GM23338 (cell line): ENCODE results near the gene SNRPA1. TPM values are rescaled to one million over a fixed set of nuclear protein-coding genes. Genes with fewer than 3 reads are reported as not detected.

ENCODE experiments used
- ATAC-seq: fragments of 200-7000 bp; cut with Tn5 transposase; 3 replicates; pipeline ENCODE4 v1.9.1; 2020
- DNase-seq: peaks from one replicate; pipeline ENCODE4 v3.0.0-alpha.2; 2015; ENCODE audit warnings: low spot score
- H2AFZ ChIP-seq: fragments of 200-600 bp; sonication (generic); 2 replicates; pipeline ENCODE4 v1.8.0; 2016; ENCODE audit warnings: antibody characterized with exemption, mild to moderate bottlenecking, moderate library complexity
- H3F3A ChIP-seq: fragments of 200-600 bp; sonication (generic); replicated peaks from 2 replicates; pipeline ENCODE4 v1.8.0; 2017; ENCODE audit warnings: antibody characterized with exemption, mixed run types, low read depth
- H3K27ac ChIP-seq: fragments of 200-600 bp; sonication (generic); 2 replicates; pipeline ENCODE4 v1.6.1; 2016; ENCODE audit warnings: low read depth
- H3K27me3 ChIP-seq: fragments of 200-600 bp; sonication (generic); 2 replicates; pipeline ENCODE4 v1.8.0; 2016; ENCODE audit warnings: mild to moderate bottlenecking, mixed run types, moderate library complexity; ENCODE audit not compliant: insufficient read depth
- H3K36me3 ChIP-seq: fragments of 200-600 bp; sonication (generic); 2 replicates; pipeline ENCODE4 v1.8.0; 2016; ENCODE audit warnings: mild to moderate bottlenecking; ENCODE audit not compliant: insufficient read depth
- H3K4me1 ChIP-seq: fragments of 200-600 bp; sonication (generic); 2 replicates; pipeline ENCODE4 v1.8.0; 2016; ENCODE audit warnings: mild to moderate bottlenecking, moderate library complexity; ENCODE audit not compliant: insufficient read depth
- H3K4me2 ChIP-seq: fragments of 200-600 bp; sonication (generic); 2 replicates; pipeline ENCODE4 v1.7.1; 2017; ENCODE audit warnings: mixed run types
- H3K4me3 ChIP-seq: fragments of 200-600 bp; sonication (generic); 2 replicates; pipeline ENCODE4 v1.6.1; 2016; ENCODE audit warnings: mixed run types
- H3K79me2 ChIP-seq: fragments of 200-600 bp; sonication (generic); replicated peaks from 2 replicates; pipeline ENCODE4 v1.8.0; 2017; ENCODE audit warnings: mild to moderate bottlenecking; ENCODE audit not compliant: insufficient read depth
- H3K9me2 ChIP-seq: fragments of 200-600 bp; sonication (generic); 2 replicates; pipeline ENCODE4 v1.8.0; 2017; ENCODE audit not compliant: insufficient read depth
- H4K20me1 ChIP-seq: fragments of 200-600 bp; sonication (generic); replicated peaks from 2 replicates; pipeline ENCODE4 v1.8.0; 2017; ENCODE audit warnings: mild to moderate bottlenecking; ENCODE audit not compliant: insufficient read depth
- H3K27ac Mint-ChIP-seq: 2 replicates; pipeline ENCODE4 v1.8.0; 2020; ENCODE audit warnings: inconsistent platforms, mild to moderate bottlenecking, moderate library complexity, mixed read lengths
- H3K27me3 Mint-ChIP-seq: 3 replicates; pipeline ENCODE4 v1.8.0; 2022; ENCODE audit warnings: low read depth, mild to moderate bottlenecking, moderate library complexity, mixed read lengths, inconsistent platforms; ENCODE audit not compliant: insufficient read depth, poor library complexity
- H3K36me3 Mint-ChIP-seq: 3 replicates; pipeline ENCODE4 v1.8.0; 2021; ENCODE audit warnings: low read depth, mild to moderate bottlenecking, inconsistent platforms, moderate library complexity, mixed read lengths
- H3K4me1 Mint-ChIP-seq: 3 replicates; pipeline ENCODE4 v1.8.0; 2020; ENCODE audit warnings: mild to moderate bottlenecking, inconsistent platforms, mixed read lengths
- H3K4me3 Mint-ChIP-seq: 3 replicates; pipeline ENCODE4 v1.8.0; 2021; ENCODE audit warnings: moderate library complexity, mild to moderate bottlenecking, inconsistent platforms, mixed read lengths
- H3K9me3 Mint-ChIP-seq: 3 replicates; pipeline ENCODE4 v1.8.0; 2020; ENCODE audit warnings: moderate library complexity, mild to moderate bottlenecking, inconsistent platforms, mixed read lengths
- EZH2phosphoT487 ChIP-seq: fragments of 200-600 bp; sonication (generic); IDR thresholded peaks from one replicate; pipeline ENCODE4 v1.8.1; 2018; ENCODE audit warnings: antibody characterized with exemption; ENCODE audit not compliant: unreplicated experiment
- NANOG ChIP-seq: IDR thresholded peaks from 2 replicates; pipeline ENCODE4 v1.6.1; 2016; ENCODE audit warnings: antibody characterized with exemption, borderline replicate concordance
- POLR2AphosphoS5 ChIP-seq: IDR thresholded peaks from 2 replicates; pipeline ENCODE4 v1.6.1; 2016; ENCODE audit warnings: antibody characterized with exemption, low read depth
- STAT1 ChIP-seq: IDR thresholded peaks from one replicate; pipeline ENCODE4 v1.6.1; 2016; ENCODE audit warnings: antibody characterized with exemption; ENCODE audit not compliant: unreplicated experiment
- ZNF114 ChIP-seq: fragments of 250-450 bp; sonication (Bioruptor Pico); IDR thresholded peaks from 2 replicates; pipeline ENCODE4 v1.5.0; 2020; ENCODE audit warnings: mild to moderate bottlenecking, moderate library complexity
- ZNF331 ChIP-seq: fragments of 250-450 bp; sonication (Bioruptor Pico); IDR thresholded peaks from 2 replicates; pipeline ENCODE4 v1.5.0; 2020; ENCODE audit warnings: low read depth, mild to moderate bottlenecking, moderate library complexity
- polyA plus RNA-seq: library from polyadenylated mRNA; unstranded; fragments of >200 nt; fragmentation: Nextera tagmentation; extraction: Ambion mirVana; gene quantifications from 2 replicates; pipeline ENCODE4 v1.2.1, GENCODE V29; 2016
- total RNA-seq: library from RNA; depleted of rRNA; stranded (reverse); fragments of >200 nt; shearing (Covaris generic); gene quantifications from 2 replicates; pipeline ENCODE4 v1.2.3, GENCODE V29; 2014
- TF ChIP-seq, protein P1 (sequence below): fragments of 250-450 bp; sonication (Bioruptor Pico); IDR thresholded peaks from 2 replicates; pipeline ENCODE4 v1.5.0; 2020; ENCODE audit warnings: mild to moderate bottlenecking, moderate library complexity
- TF ChIP-seq, protein P2 (sequence below), 2 experiments: fragments of 200-600 bp in 1 of 2; sonication (generic) in 1 of 2; conservative IDR thresholded peaks; 2 replicates each; pipeline versions ENCODE4 v1.5.1 to v1.6.1; 2016 to 2017; ENCODE audit warnings: antibody characterized with exemption in 2 of 2, low read depth in 2 of 2, mild to moderate bottlenecking in 2 of 2, moderate library complexity in 1 of 2
- TF ChIP-seq, protein P3 (sequence below): IDR thresholded peaks from 2 replicates; pipeline ENCODE4 v1.6.1; 2016; ENCODE audit warnings: antibody characterized with exemption

SNRPA1 gene
- total and polyA plus RNA-seq, 2 experiments from 2014 or later: 170 to 361 TPM

DNA sequence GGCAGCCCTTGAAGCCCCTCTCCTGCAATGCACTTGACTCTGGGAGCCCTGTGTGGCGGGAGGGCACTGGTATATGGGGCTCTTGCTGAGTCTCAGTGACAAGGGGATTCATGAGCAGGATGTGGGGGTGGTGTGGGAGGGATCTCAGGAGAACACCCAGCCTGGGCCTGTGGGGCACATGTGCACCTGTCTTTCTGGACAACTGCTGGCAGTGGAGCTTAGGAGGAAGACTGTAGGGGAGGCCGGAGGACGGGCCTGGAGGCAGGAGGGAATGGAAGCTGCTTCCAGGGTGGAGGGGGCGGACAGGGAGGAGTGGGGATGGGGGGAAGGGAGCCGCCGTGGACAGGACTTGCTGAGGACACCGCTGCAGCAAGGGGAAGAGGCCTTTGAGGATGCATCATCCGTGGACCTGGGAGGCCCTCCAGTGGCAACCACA, 10.8 kb upstream of the SNRPA1 start (continued):
- TF ChIP-seq, protein P1, sequence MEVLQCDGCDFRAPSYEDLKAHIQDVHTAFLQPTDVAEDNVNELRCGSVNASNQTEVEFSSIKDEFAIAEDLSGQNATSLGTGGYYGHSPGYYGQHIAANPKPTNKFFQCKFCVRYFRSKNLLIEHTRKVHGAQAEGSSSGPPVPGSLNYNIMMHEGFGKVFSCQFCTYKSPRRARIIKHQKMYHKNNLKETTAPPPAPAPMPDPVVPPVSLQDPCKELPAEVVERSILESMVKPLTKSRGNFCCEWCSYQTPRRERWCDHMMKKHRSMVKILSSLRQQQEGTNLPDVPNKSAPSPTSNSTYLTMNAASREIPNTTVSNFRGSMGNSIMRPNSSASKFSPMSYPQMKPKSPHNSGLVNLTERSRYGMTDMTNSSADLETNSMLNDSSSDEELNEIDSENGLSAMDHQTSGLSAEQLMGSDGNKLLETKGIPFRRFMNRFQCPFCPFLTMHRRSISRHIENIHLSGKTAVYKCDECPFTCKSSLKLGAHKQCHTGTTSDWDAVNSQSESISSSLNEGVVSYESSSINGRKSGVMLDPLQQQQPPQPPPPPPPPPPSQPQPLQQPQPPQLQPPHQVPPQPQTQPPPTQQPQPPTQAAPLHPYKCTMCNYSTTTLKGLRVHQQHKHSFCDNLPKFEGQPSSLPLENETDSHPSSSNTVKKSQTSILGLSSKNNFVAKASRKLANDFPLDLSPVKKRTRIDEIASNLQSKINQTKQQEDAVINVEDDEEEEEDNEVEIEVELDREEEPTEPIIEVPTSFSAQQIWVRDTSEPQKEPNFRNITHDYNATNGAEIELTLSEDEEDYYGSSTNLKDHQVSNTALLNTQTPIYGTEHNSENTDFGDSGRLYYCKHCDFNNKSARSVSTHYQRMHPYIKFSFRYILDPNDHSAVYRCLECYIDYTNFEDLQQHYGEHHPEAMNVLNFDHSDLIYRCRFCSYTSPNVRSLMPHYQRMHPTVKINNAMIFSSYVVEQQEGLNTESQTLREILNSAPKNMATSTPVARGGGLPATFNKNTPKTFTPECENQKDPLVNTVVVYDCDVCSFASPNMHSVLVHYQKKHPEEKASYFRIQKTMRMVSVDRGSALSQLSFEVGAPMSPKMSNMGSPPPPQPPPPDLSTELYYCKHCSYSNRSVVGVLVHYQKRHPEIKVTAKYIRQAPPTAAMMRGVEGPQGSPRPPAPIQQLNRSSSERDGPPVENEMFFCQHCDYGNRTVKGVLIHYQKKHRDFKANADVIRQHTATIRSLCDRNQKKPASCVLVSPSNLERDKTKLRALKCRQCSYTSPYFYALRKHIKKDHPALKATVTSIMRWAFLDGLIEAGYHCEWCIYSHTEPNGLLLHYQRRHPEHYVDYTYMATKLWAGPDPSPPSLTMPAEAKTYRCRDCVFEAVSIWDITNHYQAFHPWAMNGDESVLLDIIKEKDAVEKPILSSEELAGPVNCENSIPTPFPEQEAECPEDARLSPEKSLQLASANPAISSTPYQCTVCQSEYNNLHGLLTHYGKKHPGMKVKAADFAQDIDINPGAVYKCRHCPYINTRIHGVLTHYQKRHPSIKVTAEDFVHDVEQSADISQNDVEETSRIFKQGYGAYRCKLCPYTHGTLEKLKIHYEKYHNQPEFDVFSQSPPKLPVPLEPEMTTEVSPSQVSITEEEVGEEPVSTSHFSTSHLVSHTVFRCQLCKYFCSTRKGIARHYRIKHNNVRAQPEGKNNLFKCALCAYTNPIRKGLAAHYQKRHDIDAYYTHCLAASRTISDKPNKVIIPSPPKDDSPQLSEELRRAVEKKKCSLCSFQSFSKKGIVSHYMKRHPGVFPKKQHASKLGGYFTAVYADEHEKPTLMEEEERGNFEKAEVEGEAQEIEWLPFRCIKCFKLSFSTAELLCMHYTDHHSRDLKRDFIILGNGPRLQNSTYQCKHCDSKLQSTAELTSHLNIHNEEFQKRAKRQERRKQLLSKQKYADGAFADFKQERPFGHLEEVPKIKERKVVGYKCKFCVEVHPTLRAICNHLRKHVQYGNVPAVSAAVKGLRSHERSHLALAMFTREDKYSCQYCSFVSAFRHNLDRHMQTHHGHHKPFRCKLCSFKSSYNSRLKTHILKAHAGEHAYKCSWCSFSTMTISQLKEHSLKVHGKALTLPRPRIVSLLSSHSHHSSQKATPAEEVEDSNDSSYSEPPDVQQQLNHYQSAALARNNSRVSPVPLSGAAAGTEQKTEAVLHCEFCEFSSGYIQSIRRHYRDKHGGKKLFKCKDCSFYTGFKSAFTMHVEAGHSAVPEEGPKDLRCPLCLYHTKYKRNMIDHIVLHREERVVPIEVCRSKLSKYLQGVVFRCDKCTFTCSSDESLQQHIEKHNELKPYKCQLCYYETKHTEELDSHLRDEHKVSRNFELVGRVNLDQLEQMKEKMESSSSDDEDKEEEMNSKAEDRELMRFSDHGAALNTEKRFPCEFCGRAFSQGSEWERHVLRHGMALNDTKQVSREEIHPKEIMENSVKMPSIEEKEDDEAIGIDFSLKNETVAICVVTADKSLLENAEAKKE (CRISPR knock-in tag): no peak
- TF ChIP-seq NANOG: no peak
- TF ChIP-seq, protein P2, sequence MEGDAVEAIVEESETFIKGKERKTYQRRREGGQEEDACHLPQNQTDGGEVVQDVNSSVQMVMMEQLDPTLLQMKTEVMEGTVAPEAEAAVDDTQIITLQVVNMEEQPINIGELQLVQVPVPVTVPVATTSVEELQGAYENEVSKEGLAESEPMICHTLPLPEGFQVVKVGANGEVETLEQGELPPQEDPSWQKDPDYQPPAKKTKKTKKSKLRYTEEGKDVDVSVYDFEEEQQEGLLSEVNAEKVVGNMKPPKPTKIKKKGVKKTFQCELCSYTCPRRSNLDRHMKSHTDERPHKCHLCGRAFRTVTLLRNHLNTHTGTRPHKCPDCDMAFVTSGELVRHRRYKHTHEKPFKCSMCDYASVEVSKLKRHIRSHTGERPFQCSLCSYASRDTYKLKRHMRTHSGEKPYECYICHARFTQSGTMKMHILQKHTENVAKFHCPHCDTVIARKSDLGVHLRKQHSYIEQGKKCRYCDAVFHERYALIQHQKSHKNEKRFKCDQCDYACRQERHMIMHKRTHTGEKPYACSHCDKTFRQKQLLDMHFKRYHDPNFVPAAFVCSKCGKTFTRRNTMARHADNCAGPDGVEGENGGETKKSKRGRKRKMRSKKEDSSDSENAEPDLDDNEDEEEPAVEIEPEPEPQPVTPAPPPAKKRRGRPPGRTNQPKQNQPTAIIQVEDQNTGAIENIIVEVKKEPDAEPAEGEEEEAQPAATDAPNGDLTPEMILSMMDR (conservative IDR thresholded peaks at IDR 0.05; ENCODE audit: low read depth in 2 of 2): no peak
- no peak for TF ChIP-seq EZH2phosphoT487

DNA sequence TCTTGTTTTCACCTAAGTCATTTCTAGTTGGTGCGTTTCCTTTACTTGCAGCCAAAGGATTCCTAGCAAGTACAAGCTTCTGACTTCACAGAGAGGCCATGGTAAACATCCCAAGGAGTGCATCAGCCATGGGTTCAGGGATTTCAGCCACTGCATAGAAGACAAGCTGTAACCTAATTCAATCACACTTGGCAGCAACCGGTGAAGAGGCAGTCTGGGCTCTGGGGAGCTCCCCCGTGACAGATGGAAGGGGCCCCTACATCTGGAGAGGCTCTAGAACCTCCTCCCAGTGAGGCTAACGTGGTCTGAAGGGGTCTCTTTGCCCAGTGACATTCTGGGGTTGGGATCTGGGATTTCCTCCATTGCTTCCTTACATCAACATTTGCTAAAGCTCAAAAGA, 8.4 kb upstream of the SNRPA1 start:
- no peaks in the 10 kb centered on the region for H4K20me1 ChIP-seq
- H3K79me2 ChIP-seq: no peaks in the 10 kb centered on the region
- no peaks in the 10 kb centered on the region for H3K27me3 ChIP-seq
- no peaks in the 10 kb centered on the region for H3K36me3 Mint-ChIP-seq
- no peak overlapping the region for H2AFZ ChIP-seq
- no peaks in the 10 kb centered on the region for H3K4me1 Mint-ChIP-seq
- no peak overlapping the region for H3K27ac Mint-ChIP-seq
- no peaks in the 10 kb centered on the region for H3F3A ChIP-seq
- ATAC-seq: no peak
- no peak overlapping the region for H3K4me2 ChIP-seq
- H3K9me2 ChIP-seq: no peaks in the 10 kb centered on the region
- no peaks in the 10 kb centered on the region for H3K4me1 ChIP-seq
- H3K36me3 ChIP-seq: no peaks in the 10 kb centered on the region
- H3K27me3 Mint-ChIP-seq: peaks cover 6% of the 10 kb centered on the region
- H3K4me3 ChIP-seq: no peak overlapping the region
- no peak for DNase-seq
- no peak overlapping the region for H3K27ac ChIP-seq
- no peak overlapping the region for H3K4me3 Mint-ChIP-seq
- TF ChIP-seq POLR2AphosphoS5 (no peak), ZNF114 (CRISPR knock-in tag) (no peak), ZNF331 (CRISPR knock-in tag) (no peak), STAT1 (no peak), NANOG (no peak)
- TF ChIP-seq, protein P3, sequence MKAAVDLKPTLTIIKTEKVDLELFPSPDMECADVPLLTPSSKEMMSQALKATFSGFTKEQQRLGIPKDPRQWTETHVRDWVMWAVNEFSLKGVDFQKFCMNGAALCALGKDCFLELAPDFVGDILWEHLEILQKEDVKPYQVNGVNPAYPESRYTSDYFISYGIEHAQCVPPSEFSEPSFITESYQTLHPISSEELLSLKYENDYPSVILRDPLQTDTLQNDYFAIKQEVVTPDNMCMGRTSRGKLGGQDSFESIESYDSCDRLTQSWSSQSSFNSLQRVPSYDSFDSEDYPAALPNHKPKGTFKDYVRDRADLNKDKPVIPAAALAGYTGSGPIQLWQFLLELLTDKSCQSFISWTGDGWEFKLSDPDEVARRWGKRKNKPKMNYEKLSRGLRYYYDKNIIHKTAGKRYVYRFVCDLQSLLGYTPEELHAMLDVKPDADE: no peak
- H3K9me3 Mint-ChIP-seq: no peaks in the 10 kb centered on the region
